Colonic mucosa (tissue), 4 donors: ENCODE data around the gene CMTM2. TPM values are rescaled to one million over a fixed set of nuclear protein-coding genes. Genes with fewer than 3 reads are reported as not detected.
"Not testable (repeated sequence)": the region's sequence is repeated elsewhere in the genome, so short reads cannot be mapped to it uniquely, and the experiment has no call there.

Experiments
- DNase-seq: peaks from one replicate; pipeline ENCODE4 v3.0.0-alpha.2; 2020
- H3K27ac ChIP-seq: fragments of 200-600 bp; one replicate; pipeline ENCODE4 v1.8.0; 2021
- H3K27me3 ChIP-seq: fragments of 200-600 bp; one replicate; pipeline ENCODE4 v1.8.0; 2021
- H3K36me3 ChIP-seq: fragments of 200-600 bp; one replicate; pipeline ENCODE4 v1.8.0; 2021
- H3K4me1 ChIP-seq: fragments of 200-600 bp; one replicate; pipeline ENCODE4 v1.8.0; 2021; ENCODE audit warnings: mild to moderate bottlenecking
- H3K4me3 ChIP-seq: fragments of 200-600 bp; one replicate; pipeline ENCODE4 v1.8.0; 2021
- H3K9ac ChIP-seq, 2 donors: one replicate each; pipeline ENCODE4 v1.7.0; 2013; ENCODE audit warnings: control low read depth in 2 of 2, low read depth in 2 of 2, low read length in 2 of 2
- H3K9me3 ChIP-seq: fragments of 200-600 bp; one replicate; pipeline ENCODE4 v1.8.0; 2021
- CTCF ChIP-seq: fragments of 200-600 bp; IDR thresholded peaks from one replicate; pipeline ENCODE4 v1.8.0; 2022; ENCODE audit warnings: antibody characterized with exemption, mild to moderate bottlenecking
- intact Hi-C: fragments of 100-400 bp; cut with DNase I; formaldehyde crosslinking; loops from one replicate; pipeline ENCODE4 v1.14.1; 2022
- total RNA-seq, 2 donors: library from RNA; stranded (reverse); fragmentation: NEBNext Ultra II Directional in 1 of 2; extraction: Animal tissue kit (Norgen Biotek cat#: 25700) in 1 of 2; gene quantifications; one replicate each; pipeline ENCODE4 v1.2.1, GENCODE V29; 2021
- donor health status: healthy.
- donor health status: DM: no; HTN: no; CAD: no.
- donor health status: DM: no; HTN: no; CAD: no.

Gene CMTM2
- total RNA-seq, 2 donors from 2014 or later, result not detected

GRCh38 chr16:66563574-66564334 is 15.5 kb upstream of the CMTM2 start:
- intact Hi-C loops, result no loop called here
- Histone ChIP-seq H3K9me3 (no peaks in the 10 kb centered on the region), H3K4me1 (no peaks in the 10 kb centered on the region), H3K27me3 (no peaks in the 10 kb centered on the region), H3K27ac (no peak overlapping the region), H3K4me3 (no peak overlapping the region), H3K36me3 (no peaks in the 10 kb centered on the region), H3K9ac (no peak overlapping the region)
- TF ChIP-seq CTCF, result no peak
- no peak for DNase-seq

DNA sequence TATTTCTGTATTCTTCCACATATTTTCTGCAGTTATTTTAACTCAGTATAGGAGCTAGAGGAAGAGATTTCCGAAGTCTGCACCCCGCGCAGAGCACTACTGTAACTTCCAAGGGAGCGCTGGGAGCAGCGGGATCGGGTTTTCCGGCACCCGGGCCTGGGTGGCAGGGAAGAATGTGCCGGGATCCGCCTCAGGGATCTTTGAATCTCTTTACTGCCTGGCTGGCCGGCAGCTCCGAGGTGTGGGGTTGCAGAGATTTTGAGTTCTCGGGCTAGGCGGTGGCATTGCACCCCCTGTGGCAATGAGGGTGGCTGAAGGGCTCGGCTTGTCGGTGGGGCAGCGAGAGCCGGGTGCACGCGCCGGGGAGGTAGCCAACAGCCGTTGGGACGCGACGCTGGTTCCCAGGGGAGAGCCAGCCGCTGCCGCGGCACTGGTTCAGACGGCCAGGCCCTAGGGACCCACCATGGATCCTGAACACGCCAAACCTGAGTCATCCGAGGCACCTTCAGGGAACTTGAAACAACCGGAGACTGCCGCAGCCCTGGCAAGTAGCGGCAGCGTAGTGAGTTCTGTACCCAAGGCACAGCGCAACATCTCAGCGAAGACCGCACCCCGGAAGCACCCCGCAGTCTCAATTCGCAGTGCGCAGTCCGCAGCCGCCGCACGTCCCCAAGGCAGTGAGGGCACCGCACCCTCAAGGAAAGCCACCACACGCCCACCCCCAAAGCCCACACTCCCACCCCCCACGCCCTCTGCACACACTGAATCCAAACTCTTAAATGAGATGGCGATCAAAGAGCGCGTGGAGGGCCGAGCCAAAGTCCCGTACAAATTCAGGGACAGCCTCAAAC is 13.0 kb upstream of the CMTM2 start, which contains the start of gene CMTM1:
CMTM1 (plus strand) TSS at position 389 of the 851 bp plus-strand sequence; CDS start at position 464, 75 bp downstream.
- no peaks in the 10 kb centered on the region for H3K27me3 ChIP-seq
- no peak for DNase-seq
- H3K4me1 ChIP-seq, result no peaks in the 10 kb centered on the region
- H3K9ac ChIP-seq, result no peak within 1 kb of the TSS
- no peaks in the 10 kb centered on the region for H3K36me3 ChIP-seq
- TF ChIP-seq CTCF, result no peak
- no peaks in the 10 kb centered on the region for H3K9me3 ChIP-seq
- H3K4me3 ChIP-seq, result no peak within 1 kb of the TSS
- intact Hi-C loops, result no loop called here
- no peak within 1 kb of the TSS for H3K27ac ChIP-seq

DNA sequence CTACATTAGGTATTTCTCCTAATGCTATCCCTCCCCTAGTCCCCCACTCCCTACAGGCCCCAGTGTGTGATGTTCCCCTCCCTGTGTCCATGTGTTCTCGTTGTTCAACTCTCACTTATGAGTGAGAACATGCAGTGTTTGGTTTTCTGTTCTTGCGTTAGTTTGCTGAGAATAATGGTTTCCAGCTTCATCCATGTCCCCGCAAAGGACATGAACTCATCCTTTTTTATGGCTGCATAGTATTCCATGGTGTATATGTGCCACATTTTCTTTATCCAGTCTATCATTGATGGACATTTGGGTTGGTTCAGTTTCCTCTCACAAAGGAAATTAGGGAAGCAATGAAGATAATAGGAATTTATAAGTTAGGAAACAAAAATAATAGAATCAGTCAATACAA is 12.0 kb upstream of the CMTM2 start:
- DNase-seq, H3K27ac ChIP-seq, H3K27me3 ChIP-seq, H3K9ac ChIP-seq, H3K4me3 ChIP-seq, H3K9me3 ChIP-seq, H3K4me1 ChIP-seq, H3K36me3 ChIP-seq, intact Hi-C loops: not testable (repeated sequence)

DNA sequence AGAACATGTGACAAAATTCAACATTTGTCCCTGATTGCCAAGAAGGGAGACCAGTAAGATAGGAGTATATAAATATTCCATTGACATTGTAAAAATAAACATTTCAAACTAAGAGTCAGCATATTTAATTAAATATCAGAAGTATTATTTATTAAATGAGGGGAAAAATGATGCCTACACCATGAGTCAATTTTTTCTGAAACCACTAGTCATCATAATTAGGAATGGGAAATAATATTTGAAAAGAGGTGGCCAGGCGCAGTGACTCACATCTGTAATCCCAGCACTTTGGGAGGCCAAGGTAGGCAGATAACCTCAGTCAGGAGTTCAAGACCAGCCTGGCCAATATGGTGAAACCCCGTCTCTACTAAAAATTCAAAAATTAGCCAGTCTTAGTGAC is 10.9 kb upstream of the CMTM2 start:
- no peaks in the 10 kb centered on the region for H3K27me3 ChIP-seq
- H3K27ac ChIP-seq, result no peak overlapping the region
- intact Hi-C loops, result no loop called here
- DNase-seq, result no peak
- no peak overlapping the region for H3K9ac ChIP-seq
- H3K36me3 ChIP-seq, result no peaks in the 10 kb centered on the region
- TF ChIP-seq CTCF, result no peak
- H3K9me3 ChIP-seq, result no peaks in the 10 kb centered on the region
- no peak overlapping the region for H3K4me3 ChIP-seq
- H3K4me1 ChIP-seq, result no peaks in the 10 kb centered on the region

DNA sequence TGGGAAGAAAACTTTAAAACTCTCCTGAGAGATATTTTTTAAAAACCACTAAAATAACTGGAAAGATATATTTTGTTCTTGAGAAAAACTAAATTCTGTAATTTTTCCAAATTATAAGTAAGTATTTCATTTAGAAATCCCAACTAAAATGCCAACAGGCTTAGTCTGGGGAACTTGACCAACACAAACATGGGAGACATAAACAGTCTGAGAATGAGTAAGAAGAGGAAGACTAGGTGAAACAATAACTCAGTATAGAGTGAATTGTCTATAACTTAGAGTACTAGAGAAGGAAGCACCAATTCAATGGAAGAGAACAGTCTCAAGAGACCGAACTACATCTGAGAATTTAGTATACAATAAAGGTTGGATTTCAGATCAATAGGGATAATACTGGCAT is 10.1 kb upstream of the CMTM2 start:
- Histone ChIP-seq H3K9ac (no peak overlapping the region), H3K36me3 (no peaks in the 10 kb centered on the region), H3K27ac (no peak overlapping the region), H3K27me3 (no peaks in the 10 kb centered on the region), H3K9me3 (no peaks in the 10 kb centered on the region), H3K4me3 (no peak overlapping the region), H3K4me1 (no peaks in the 10 kb centered on the region)
- DNase-seq, result no peak
- no peak for TF ChIP-seq CTCF
- intact Hi-C loops, result no loop called here
